ENCODE data around the gene NFASC. TPM values are rescaled to one million over a fixed set of nuclear protein-coding genes. Genes with fewer than 3 reads are reported as not detected.

Gene NFASC
- total and polyA plus RNA-seq, 2 donors (not counting 3 experiments of a cell fraction or from before 2014, with no cell fraction given) = not detected

GRCh38 chr1:204871405-204872037 is 859 bp downstream of the NFASC start:
- FAIRE-seq (no peak), DNase-seq (ENCODE audit: low read depth, low spot score) (no peak)
- TF ChIP-seq JUN (IDR thresholded peaks at IDR 0.05; ENCODE audit: borderline replicate concordance, insufficient read depth, insufficient read length, low read depth) (no peak), POLR2A (IDR thresholded peaks at IDR 0.05; ENCODE audit: low read depth, low read length) (no peak), EZH2 (IDR thresholded peaks at IDR 0.05; ENCODE audit: borderline replicate concordance, low read depth, low read length, severe bottlenecking) (no peak), MYC (IDR thresholded peaks at IDR 0.05; ENCODE audit: low read depth, low read length) (no peak), GATA2 (IDR thresholded peaks at IDR 0.05; ENCODE audit: insufficient read depth, insufficient read length, low read depth, low read length) (no peak), POLR2AphosphoS5 (IDR thresholded peaks at IDR 0.05; ENCODE audit: insufficient read depth, low read depth, low read length) (no peak), FOS (IDR thresholded peaks at IDR 0.05; ENCODE audit: borderline replicate concordance, insufficient read depth, low read length) (no peak)
- TF ChIP-seq, protein P1, sequence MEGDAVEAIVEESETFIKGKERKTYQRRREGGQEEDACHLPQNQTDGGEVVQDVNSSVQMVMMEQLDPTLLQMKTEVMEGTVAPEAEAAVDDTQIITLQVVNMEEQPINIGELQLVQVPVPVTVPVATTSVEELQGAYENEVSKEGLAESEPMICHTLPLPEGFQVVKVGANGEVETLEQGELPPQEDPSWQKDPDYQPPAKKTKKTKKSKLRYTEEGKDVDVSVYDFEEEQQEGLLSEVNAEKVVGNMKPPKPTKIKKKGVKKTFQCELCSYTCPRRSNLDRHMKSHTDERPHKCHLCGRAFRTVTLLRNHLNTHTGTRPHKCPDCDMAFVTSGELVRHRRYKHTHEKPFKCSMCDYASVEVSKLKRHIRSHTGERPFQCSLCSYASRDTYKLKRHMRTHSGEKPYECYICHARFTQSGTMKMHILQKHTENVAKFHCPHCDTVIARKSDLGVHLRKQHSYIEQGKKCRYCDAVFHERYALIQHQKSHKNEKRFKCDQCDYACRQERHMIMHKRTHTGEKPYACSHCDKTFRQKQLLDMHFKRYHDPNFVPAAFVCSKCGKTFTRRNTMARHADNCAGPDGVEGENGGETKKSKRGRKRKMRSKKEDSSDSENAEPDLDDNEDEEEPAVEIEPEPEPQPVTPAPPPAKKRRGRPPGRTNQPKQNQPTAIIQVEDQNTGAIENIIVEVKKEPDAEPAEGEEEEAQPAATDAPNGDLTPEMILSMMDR (IDR thresholded peaks at IDR 0.05; ENCODE audit: extremely low read depth in 1 of 2, insufficient read depth in 1 of 2, low read depth in 1 of 2, low read length in 2 of 2) = no peak
- TF ChIP-seq, protein P2, sequence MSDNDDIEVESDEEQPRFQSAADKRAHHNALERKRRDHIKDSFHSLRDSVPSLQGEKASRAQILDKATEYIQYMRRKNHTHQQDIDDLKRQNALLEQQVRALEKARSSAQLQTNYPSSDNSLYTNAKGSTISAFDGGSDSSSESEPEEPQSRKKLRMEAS (IDR thresholded peaks at IDR 0.05; ENCODE audit: insufficient read depth, insufficient read length) = no peak
- H3K4me3 ChIP-seq (replicated peaks in 1 of 3; ENCODE audit: insufficient read depth in 1 of 3, low read depth in 1 of 3, low read length in 3 of 3) = no peak overlapping the region
- H3K27ac ChIP-seq (ENCODE audit: insufficient read depth, low read depth, low read length) = no peak overlapping the region
- POLR2A ChIA-PET = no interaction called here
- H3K9me3 ChIP-seq (replicated peaks; ENCODE audit: control insufficient read depth, insufficient read depth, low read length) = no peaks in the 10 kb centered on the region
- no peak overlapping the region for H3K9ac ChIP-seq (replicated peaks; ENCODE audit: extremely low read depth, insufficient read depth, low read length)
- no peak overlapping the region for H2AFZ ChIP-seq (ENCODE audit: low read depth, low read length)
- CTCF ChIA-PET = no interaction called here
- H3K4me1 ChIP-seq (ENCODE audit: control insufficient read depth, extremely low read depth, insufficient read depth, low read length) = no peaks in the 10 kb centered on the region
- H3K9me1 ChIP-seq (replicated peaks; ENCODE audit: control insufficient read depth, extremely low read depth, insufficient read depth, low read length) = no peaks in the 10 kb centered on the region
- no peak overlapping the region for H3K4me2 ChIP-seq (ENCODE audit: insufficient read depth, low read length)
- intact Hi-C loops (cut with micrococcal nuclease) = no loop called here
- dilution Hi-C loops (cut with MboI; ENCODE audit: extremely low pct_ligation_motif_present, low sequenced_read_pairs) = no loop called here
- BruUV-seq (replicated peaks) = no TSS peak
- H3K27me3 ChIP-seq (ENCODE audit: control insufficient read depth in 2 of 2, insufficient read depth in 2 of 2, low read length in 2 of 2) = no peaks in the 10 kb centered on the region
- no peaks in the 10 kb centered on the region for H3K36me3 ChIP-seq (ENCODE audit: control insufficient read depth in 2 of 2, extremely low read depth in 1 of 2, insufficient read depth in 2 of 2, low read length in 2 of 2)
- no peaks in the 10 kb centered on the region for H3K79me2 ChIP-seq (ENCODE audit: control insufficient read depth, insufficient read depth, low read length)
- H4K20me1 ChIP-seq (replicated peaks; ENCODE audit: control insufficient read depth, extremely low read depth, insufficient read depth, low read length) = no peaks in the 10 kb centered on the region
